Activated CD8-positive, alpha-beta T cell treated with anti-CD3 and anti-CD28 coated beads for 36 hours (primary cell): ENCODE measurements around the gene NTMT1. TPM values are rescaled to one million over a fixed set of nuclear protein-coding genes. Genes with fewer than 3 reads are reported as not detected.

Experiments used
- ATAC-seq: fragments of 200-7000 bp; cut with Tn5 transposase; one replicate; pipeline ENCODE4 v1.10.0; 2021; ENCODE audit warnings: mild to moderate bottlenecking, moderate library complexity
- CTCF ChIA-PET: fragments of 350-600 bp; sonication (Branson Sonifier 250); formaldehyde crosslinking; loops from one replicate; lab custom pipeline; 2021; ENCODE audit warnings: antibody characterized with exemption; lab: Charles Lee
- POLR2A ChIA-PET: fragments of 350-600 bp; sonication (Branson Sonifier 250); formaldehyde crosslinking; loops from one replicate; lab custom pipeline; 2021; ENCODE audit warnings: antibody characterized with exemption; lab: Charles Lee
- DNase-seq: peaks from one replicate; pipeline ENCODE4 v3.0.0-alpha.2; 2020
- H3K27ac Mint-ChIP-seq: one replicate; pipeline ENCODE4 v1.8.0; 2021; ENCODE audit warnings: mild to moderate bottlenecking, mixed read lengths
- H3K27me3 Mint-ChIP-seq: one replicate; pipeline ENCODE4 v1.8.0; 2021; ENCODE audit warnings: mixed read lengths
- H3K36me3 Mint-ChIP-seq: one replicate; pipeline ENCODE4 v1.8.0; 2021; ENCODE audit warnings: low read depth, mixed read lengths
- H3K4me1 Mint-ChIP-seq: one replicate; pipeline ENCODE4 v1.8.0; 2021; ENCODE audit warnings: low read depth, mixed read lengths
- H3K4me3 Mint-ChIP-seq: one replicate; pipeline ENCODE4 v1.8.0; 2021; ENCODE audit warnings: mild to moderate bottlenecking, moderate library complexity, mixed read lengths
- H3K9me3 Mint-ChIP-seq: one replicate; pipeline ENCODE4 v1.8.0; 2021; ENCODE audit warnings: mixed read lengths
- CTCF ChIP-seq: fragments of 200-600 bp; IDR thresholded peaks from one replicate; pipeline ENCODE4 v1.8.0; 2022; ENCODE audit warnings: antibody characterized with exemption, mild to moderate bottlenecking
- intact Hi-C: fragments of 100-400 bp; cut with micrococcal nuclease; formaldehyde crosslinking; loops from one replicate; pipeline ENCODE4 v1.10.0; 2022
- total RNA-seq, 2 experiments: library from RNA; stranded (reverse); gene quantifications; one replicate each; pipeline ENCODE4 v1.2.3, GENCODE V29; 2021

The NTMT1 gene
- total RNA-seq, 2 experiments from 2014 or later, result 69.5 to 74.4 TPM

GRCh38 chr9:129676287-129676686 lies 50.3 kb downstream of the NTMT1 start:
- Mint-ChIP-seq H3K4me3 (no peak overlapping the region), H3K27ac (no peak overlapping the region), H3K4me1 (no peaks in the 10 kb centered on the region), H3K36me3 (no peaks in the 10 kb centered on the region), H3K27me3 (peaks cover 16% of the 10 kb centered on the region), H3K9me3 (no peaks in the 10 kb centered on the region)
- intact Hi-C loops, result no loop called here
- DNase-seq, result no peak
- no peak for ATAC-seq
- no peak for TF ChIP-seq CTCF
- ChIA-PET CTCF (interaction anchor here (1.4 to 1.8 kb wide), 2 partner anchors 34 to 50 kb away, joined by 3 to 5 read pairs; no protein-coding TSS in a partner anchor), POLR2A (no interaction called here)

GRCh38 chr9:129676975-129677374 lies 51.0 kb downstream of the NTMT1 start:
- H3K27ac Mint-ChIP-seq, result no peak overlapping the region
- CTCF ChIA-PET, result interaction anchor here (1.8 kb wide), 1 partner anchor 49 kb away, joined by 5 read pairs; no protein-coding TSS in a partner anchor
- DNase-seq (no peak), ATAC-seq (no peak)
- H3K4me3 Mint-ChIP-seq, result no peak overlapping the region
- no peak for TF ChIP-seq CTCF
- H3K9me3 Mint-ChIP-seq, result no peaks in the 10 kb centered on the region
- no peaks in the 10 kb centered on the region for H3K36me3 Mint-ChIP-seq
- peaks cover 16% of the 10 kb centered on the region for H3K27me3 Mint-ChIP-seq
- intact Hi-C loops, result no loop called here
- POLR2A ChIA-PET, result no interaction called here
- no peaks in the 10 kb centered on the region for H3K4me1 Mint-ChIP-seq

- no peak overlapping the region for H3K4me3 Mint-ChIP-seq
- H3K36me3 Mint-ChIP-seq, result no peaks in the 10 kb centered on the region
- TF ChIP-seq CTCF, result no peak
- DNase-seq (no peak), ATAC-seq (no peak)
- ChIA-PET CTCF (interaction anchor here (1.8 kb wide), 1 partner anchor 49 kb away, joined by 5 read pairs; no protein-coding TSS in a partner anchor), POLR2A (no interaction called here)
- intact Hi-C loops, result no loop called here
- H3K27ac Mint-ChIP-seq, result no peak overlapping the region
- no peaks in the 10 kb centered on the region for H3K4me1 Mint-ChIP-seq
- H3K27me3 Mint-ChIP-seq, result peaks cover 16% of the 10 kb centered on the region
- H3K9me3 Mint-ChIP-seq, result no peaks in the 10 kb centered on the region
These were observed 51.5 kb downstream of the NTMT1 start for GRCh38 chr9:129677456-129677855.

- no peak for ATAC-seq
These were observed 52.9 kb downstream of the NTMT1 start for GRCh38 chr9:129678844-129679243.

GRCh38 chr9:129679537-129679936 lies 53.6 kb downstream of the NTMT1 start:
- H3K27ac Mint-ChIP-seq, result no peak overlapping the region
- ATAC-seq, result no peak
- ChIA-PET POLR2A (no interaction called here), CTCF (no interaction called here)
- H3K9me3 Mint-ChIP-seq, result no peaks in the 10 kb centered on the region
- TF ChIP-seq CTCF, result no peak
- H3K27me3 Mint-ChIP-seq, result peaks cover 16% of the 10 kb centered on the region
- no peak for DNase-seq
- H3K4me3 Mint-ChIP-seq, result no peak overlapping the region
- no peaks in the 10 kb centered on the region for H3K4me1 Mint-ChIP-seq
- no peaks in the 10 kb centered on the region for H3K36me3 Mint-ChIP-seq
- intact Hi-C loops, result no loop called here

More at GRCh38 chr9:129678844-129679243, 52.9 kb downstream of the NTMT1 start:
- intact Hi-C loops, result no loop called here
- ChIA-PET CTCF (no interaction called here), POLR2A (no interaction called here)
- Mint-ChIP-seq H3K4me1 (no peaks in the 10 kb centered on the region), H3K27me3 (peaks cover 16% of the 10 kb centered on the region), H3K4me3 (no peak overlapping the region), H3K27ac (no peak overlapping the region), H3K36me3 (no peaks in the 10 kb centered on the region), H3K9me3 (no peaks in the 10 kb centered on the region)
- no peak for DNase-seq
- no peak for TF ChIP-seq CTCF
